ENCODE results near the gene RABL6.

RABL6 gene

GRCh38 chr9:136814725-136815421 lies 7.1 kb downstream of the RABL6 start:
- DNase-seq (ENCODE audit: extremely low read depth in 1 of 2, low read depth in 1 of 2), result no peak

- no peak for DNase-seq (ENCODE audit: extremely low read depth in 1 of 2, low read depth in 1 of 2)
Measured at GRCh38 chr9:136815422-136815782, 7.7 kb downstream of the RABL6 start.

- no peak for DNase-seq (ENCODE audit: extremely low read depth in 1 of 2, low read depth in 1 of 2)
Measured at GRCh38 chr9:136820971-136821825, 13.4 kb downstream of the RABL6 start.

- no peak for DNase-seq (ENCODE audit: extremely low read depth in 1 of 2, low read depth in 1 of 2)
Measured at GRCh38 chr9:136821826-136822544, 14.2 kb downstream of the RABL6 start.

- no peak for DNase-seq (ENCODE audit: extremely low read depth in 1 of 2, low read depth in 1 of 2)
Measured at GRCh38 chr9:136823136-136824046, 15.6 kb downstream of the RABL6 start.

GRCh38 chr9:136824496-136825225 lies 16.9 kb downstream of the RABL6 start:
- DNase-seq (ENCODE audit: extremely low read depth in 1 of 2, low read depth in 1 of 2), result no peak

- DNase-seq (ENCODE audit: extremely low read depth in 1 of 2, low read depth in 1 of 2), result no peak
Measured at GRCh38 chr9:136825295-136826187, 17.8 kb downstream of the RABL6 start.

- DNase-seq (ENCODE audit: extremely low read depth in 1 of 2, low read depth in 1 of 2), result no peak
Measured at GRCh38 chr9:136826188-136826541, 18.4 kb downstream of the RABL6 start.

- no peak for DNase-seq (ENCODE audit: extremely low read depth in 1 of 2, low read depth in 1 of 2)
Measured at GRCh38 chr9:136826703-136827582, 19.2 kb downstream of the RABL6 start.

- no peak for DNase-seq (ENCODE audit: extremely low read depth in 1 of 2, low read depth in 1 of 2)
Measured at GRCh38 chr9:136827794-136828473, 20.2 kb downstream of the RABL6 start.

GRCh38 chr9:136828474-136829140 lies 20.9 kb downstream of the RABL6 start:
- DNase-seq (ENCODE audit: extremely low read depth in 1 of 2, low read depth in 1 of 2), result no peak

GRCh38 chr9:136829412-136829811 lies 21.7 kb downstream of the RABL6 start:
- DNase-seq (ENCODE audit: extremely low read depth in 1 of 2, low read depth in 1 of 2), result no peak

GRCh38 chr9:136829981-136830885 lies 22.5 kb downstream of the RABL6 start:
- no peak for DNase-seq (ENCODE audit: extremely low read depth in 1 of 2, low read depth in 1 of 2)

- DNase-seq (ENCODE audit: extremely low read depth in 1 of 2, low read depth in 1 of 2), result no peak
Measured at GRCh38 chr9:136831002-136831719, 23.4 kb downstream of the RABL6 start.

- no peak for DNase-seq (ENCODE audit: extremely low read depth in 1 of 2, low read depth in 1 of 2)
Measured at GRCh38 chr9:136831720-136832104, 24.0 kb downstream of the RABL6 start.

Measured in stimulated activated CD8-positive, alpha-beta memory T cell treated with anti-CD3 and anti-CD28 coated beads, Interleukin-7, amount 100 ng/mL, for 48 hours (primary cell).